GM12878 (cell line): Measurements from ENCODE around the gene NUP210L. TPM values are rescaled to one million over a fixed set of nuclear protein-coding genes. Genes with fewer than 3 reads are reported as not detected.

Experiments used
- ASH2L ChIP-seq: fragments of 300-600, 200-600 bp; sonication (generic); IDR thresholded peaks from 2 replicates; pipeline ENCODE4 v1.6.1; 2017; ENCODE audit warnings: low read depth, mild to moderate bottlenecking, borderline replicate concordance
- BMI1 ChIP-seq: fragments of 450-650 bp; IDR thresholded peaks from 2 replicates; pipeline ENCODE4 v1.6.1; 2016; ENCODE audit warnings: mild to moderate bottlenecking, moderate library complexity, borderline replicate concordance
- CBX3 ChIP-seq: fragments of 200-600 bp; sonication (generic); IDR thresholded peaks from 2 replicates; pipeline ENCODE4 v1.6.1; 2016; ENCODE audit warnings: low read depth, borderline replicate concordance
- CBX5 ChIP-seq: sonication (generic); IDR thresholded peaks from 2 replicates; pipeline ENCODE4 v1.6.1; 2016; ENCODE audit warnings: low read depth, moderate library complexity, mild to moderate bottlenecking, inconsistent platforms
- CREB1 ChIP-seq: IDR thresholded peaks from 2 replicates; pipeline ENCODE4 v1.6.1; 2012; ENCODE audit warnings: low read depth, mild to moderate bottlenecking, inconsistent platforms
- CREM ChIP-seq: IDR thresholded peaks from 2 replicates; pipeline ENCODE4 v1.6.1; 2014; ENCODE audit warnings: antibody characterized with exemption, low read depth
- EP300 ChIP-seq, 2 experiments: fragments of 150-350 bp in 1 of 2; IDR thresholded peaks; 2 replicates each; pipeline ENCODE4 v1.6.1; 2011 to 2012; ENCODE audit warnings: low read depth in 2 of 2, low read length in 2 of 2, borderline replicate concordance in 1 of 2, improper control_type of control experiment in 1 of 2, inconsistent platforms in 1 of 2; ENCODE audit not compliant: control insufficient read depth in 1 of 2
- ESRRA ChIP-seq: IDR thresholded peaks from 2 replicates; pipeline ENCODE4 v1.6.1; 2012; ENCODE audit warnings: mild to moderate bottlenecking, low read length, improper control_type of control experiment
- KLF5 ChIP-seq: fragments of 450-650 bp; IDR thresholded peaks from 2 replicates; pipeline ENCODE4 v1.6.1; 2014; ENCODE audit warnings: mild to moderate bottlenecking; ENCODE audit not compliant: partially characterized antibody
- MEF2A ChIP-seq: IDR thresholded peaks from 2 replicates; pipeline ENCODE4 v1.6.1; 2011; ENCODE audit warnings: low read depth, mild to moderate bottlenecking, low read length, moderate library complexity; ENCODE audit not compliant: insufficient read depth
- MXI1 ChIP-seq: fragments of 150-350 bp; IDR thresholded peaks from 2 replicates; pipeline ENCODE4 v1.6.1; 2011; ENCODE audit warnings: low read depth, mild to moderate bottlenecking, inconsistent platforms, low read length, improper control_type of control experiment
- MYC ChIP-seq: IDR thresholded peaks from 2 replicates; pipeline ENCODE4 v1.6.1; 2011; ENCODE audit warnings: mild to moderate bottlenecking, low read length, moderate library complexity, inconsistent platforms; ENCODE audit not compliant: insufficient read depth, insufficient replicate concordance, insufficient read length, severe bottlenecking
- NR2C1 ChIP-seq: fragments of 450-650 bp; IDR thresholded peaks from 2 replicates; pipeline ENCODE4 v1.6.1; 2017; ENCODE audit warnings: antibody characterized with exemption, mild to moderate bottlenecking, moderate library complexity
- PML ChIP-seq: IDR thresholded peaks from 2 replicates; pipeline ENCODE4 v1.6.1; 2012; ENCODE audit warnings: low read length, inconsistent platforms
- RCOR1 ChIP-seq: conservative IDR thresholded peaks from 2 replicates; pipeline ENCODE4 v1.6.1; 2012; ENCODE audit warnings: low read depth, low read length, improper control_type of control experiment
- RFX5 ChIP-seq: IDR thresholded peaks from 2 replicates; pipeline ENCODE4 v1.6.1; 2011; ENCODE audit warnings: low read depth, low read length, improper control_type of control experiment
- SIN3A ChIP-seq: IDR thresholded peaks from 2 replicates; pipeline ENCODE4 v1.6.1; 2012; ENCODE audit warnings: low read depth, low read length, improper control_type of control experiment
- SPI1 ChIP-seq: IDR thresholded peaks from 2 replicates; pipeline ENCODE4 v1.6.1; 2011; ENCODE audit warnings: low read depth, mild to moderate bottlenecking, low read length, moderate library complexity, borderline replicate concordance; ENCODE audit not compliant: insufficient read depth
- TBL1XR1 ChIP-seq: IDR thresholded peaks from 2 replicates; pipeline ENCODE4 v1.6.1; 2012; ENCODE audit warnings: low read depth, low read length, improper control_type of control experiment
- WRNIP1 ChIP-seq: IDR thresholded peaks from 2 replicates; pipeline ENCODE4 v1.6.1; 2011; ENCODE audit warnings: low read depth, low read length, improper control_type of control experiment, borderline replicate concordance
- ZNF384 ChIP-seq: IDR thresholded peaks from 2 replicates; pipeline ENCODE4 v1.6.1; 2012; ENCODE audit warnings: low read depth, mild to moderate bottlenecking, low read length, improper control_type of control experiment, borderline replicate concordance
- polyA plus RNA-seq, 11 experiments: library from polyadenylated mRNA; depleted of rRNA in 4 of 11; unstranded in 6 of 11; stranded (reverse) in 5 of 11; fragments of >200 nt; fragmentation: Nextera tagmentation in 4 of 11; fragmentation: Illumina TruSeq in 1 of 11; extraction: Ambion mirVana in 4 of 11; extraction: Trizol in 1 of 11; gene quantifications; 1 replicate in 1 of 11; 2 replicates in 10 of 11; pipeline versions ENCODE4 v1.2.1 to v1.2.3, GENCODE V29; 2011 to 2016; ENCODE audit warnings: inconsistent platforms in 2 of 11, missing spikeins in 2 of 11, low read depth in 1 of 11
- total RNA-seq, 4 experiments: library from RNA; depleted of rRNA in 3 of 4; stranded (reverse); fragments of >200 nt in 3 of 4; fragmentation: Illumina TruSeq in 1 of 4; extraction: Trizol in 1 of 4; gene quantifications; 2 replicates each; pipeline versions ENCODE4 v1.2.1 to v1.2.3, GENCODE V29; 2013 to 2021
- TF ChIP-seq, protein P1 (sequence below): IDR thresholded peaks from 2 replicates; pipeline ENCODE4 v1.6.1; 2011; ENCODE audit warnings: low read depth, low read length, improper control_type of control experiment, borderline replicate concordance
- TF ChIP-seq, protein P2 (sequence below): fragments of 450-650 bp; formaldehyde crosslinking; IDR thresholded peaks from 2 replicates; pipeline ENCODE4 v1.5.0; 2022; ENCODE audit warnings: mild to moderate bottlenecking, missing genetic modification characterization
- TF ChIP-seq, protein P3 (sequence below): IDR thresholded peaks from 2 replicates; pipeline ENCODE4 v1.6.1; 2012; ENCODE audit warnings: low read depth, low read length, improper control_type of control experiment

NUP210L gene
- total and polyA plus RNA-seq, 10 of the 15 experiments (the other 5 are each of a cell fraction or from before 2014, with no cell fraction given) = 0.04 to 0.08 (median 0.07) TPM; not detected in 7

DNA sequence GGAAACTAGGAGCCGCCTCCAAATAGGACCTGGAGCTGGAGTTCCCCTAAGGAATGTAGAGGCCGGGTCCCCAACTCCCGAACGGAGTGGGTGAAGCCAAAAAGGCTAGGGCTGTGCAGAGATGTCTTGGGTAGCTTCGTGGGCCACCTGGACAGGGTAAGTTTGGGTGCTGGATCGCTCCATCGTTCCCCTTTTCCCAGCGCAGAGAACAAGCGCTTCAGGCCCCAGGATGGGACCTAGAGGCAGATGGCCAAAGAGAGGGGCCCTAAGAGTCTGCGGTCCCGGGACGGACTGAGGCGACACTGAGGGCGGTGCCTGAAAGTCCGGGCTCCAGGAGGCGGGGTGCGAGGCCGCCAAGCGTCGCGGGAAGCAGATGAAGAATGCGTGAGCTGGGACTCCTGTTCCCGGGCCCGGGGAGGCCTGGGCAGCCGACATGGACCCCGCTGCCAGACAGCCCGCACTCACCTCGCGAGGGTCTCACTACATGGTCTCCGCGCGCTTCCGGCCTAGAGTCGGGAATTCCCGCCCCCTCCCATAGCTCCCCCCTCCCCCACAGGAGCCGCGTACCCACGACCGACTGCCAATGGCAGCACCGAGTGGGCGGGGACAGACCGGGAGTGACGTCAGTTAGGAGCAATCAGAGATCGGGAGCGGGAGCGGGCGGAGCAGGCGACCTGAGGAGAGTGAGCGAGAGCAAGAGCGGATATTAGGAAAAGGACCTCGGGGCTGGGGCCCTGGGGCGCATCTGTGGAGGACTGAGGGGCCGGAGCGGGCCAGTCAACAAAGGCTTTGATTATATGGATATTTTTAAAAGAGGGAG, 191.6 kb downstream of the NUP210L start, which contains the start of gene SLC39A1 (continued):
- TF ChIP-seq MXI1 (0 out of 2 replicates have a peak, but pooled peaks have one; percentile 16), NR2C1 (no peak), SPI1 (no peak), SIN3A (0 out of 2 replicates have a peak, but pooled peaks have one; percentile 23), CBX3 (no peak), EP300 (IDR thresholded peaks at IDR 0.05; ENCODE audit: borderline replicate concordance in 1 of 2, control insufficient read depth in 1 of 2, low read depth in 2 of 2, low read length in 2 of 2) (peak in 1 of 2 experiments; percentile 25; a peak in 1 of 4 replicates), MYC (no peak), CREB1 (no peak), CREM (peak; percentile 84), RCOR1 (no peak; the same call in 1 of the 2 replicates), RFX5 (no peak), PML (no peak), MEF2A (no peak), TBL1XR1 (no peak; the same call in 1 of the 2 replicates), ASH2L (no peak), KLF5 (no peak), ESRRA (no peak), ZNF384 (no peak), WRNIP1 (no peak), CBX5 (no peak), BMI1 (no peak)
- TF ChIP-seq, protein P1, sequence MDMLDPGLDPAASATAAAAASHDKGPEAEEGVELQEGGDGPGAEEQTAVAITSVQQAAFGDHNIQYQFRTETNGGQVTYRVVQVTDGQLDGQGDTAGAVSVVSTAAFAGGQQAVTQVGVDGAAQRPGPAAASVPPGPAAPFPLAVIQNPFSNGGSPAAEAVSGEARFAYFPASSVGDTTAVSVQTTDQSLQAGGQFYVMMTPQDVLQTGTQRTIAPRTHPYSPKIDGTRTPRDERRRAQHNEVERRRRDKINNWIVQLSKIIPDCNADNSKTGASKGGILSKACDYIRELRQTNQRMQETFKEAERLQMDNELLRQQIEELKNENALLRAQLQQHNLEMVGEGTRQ = no peak
- TF ChIP-seq, protein P2, sequence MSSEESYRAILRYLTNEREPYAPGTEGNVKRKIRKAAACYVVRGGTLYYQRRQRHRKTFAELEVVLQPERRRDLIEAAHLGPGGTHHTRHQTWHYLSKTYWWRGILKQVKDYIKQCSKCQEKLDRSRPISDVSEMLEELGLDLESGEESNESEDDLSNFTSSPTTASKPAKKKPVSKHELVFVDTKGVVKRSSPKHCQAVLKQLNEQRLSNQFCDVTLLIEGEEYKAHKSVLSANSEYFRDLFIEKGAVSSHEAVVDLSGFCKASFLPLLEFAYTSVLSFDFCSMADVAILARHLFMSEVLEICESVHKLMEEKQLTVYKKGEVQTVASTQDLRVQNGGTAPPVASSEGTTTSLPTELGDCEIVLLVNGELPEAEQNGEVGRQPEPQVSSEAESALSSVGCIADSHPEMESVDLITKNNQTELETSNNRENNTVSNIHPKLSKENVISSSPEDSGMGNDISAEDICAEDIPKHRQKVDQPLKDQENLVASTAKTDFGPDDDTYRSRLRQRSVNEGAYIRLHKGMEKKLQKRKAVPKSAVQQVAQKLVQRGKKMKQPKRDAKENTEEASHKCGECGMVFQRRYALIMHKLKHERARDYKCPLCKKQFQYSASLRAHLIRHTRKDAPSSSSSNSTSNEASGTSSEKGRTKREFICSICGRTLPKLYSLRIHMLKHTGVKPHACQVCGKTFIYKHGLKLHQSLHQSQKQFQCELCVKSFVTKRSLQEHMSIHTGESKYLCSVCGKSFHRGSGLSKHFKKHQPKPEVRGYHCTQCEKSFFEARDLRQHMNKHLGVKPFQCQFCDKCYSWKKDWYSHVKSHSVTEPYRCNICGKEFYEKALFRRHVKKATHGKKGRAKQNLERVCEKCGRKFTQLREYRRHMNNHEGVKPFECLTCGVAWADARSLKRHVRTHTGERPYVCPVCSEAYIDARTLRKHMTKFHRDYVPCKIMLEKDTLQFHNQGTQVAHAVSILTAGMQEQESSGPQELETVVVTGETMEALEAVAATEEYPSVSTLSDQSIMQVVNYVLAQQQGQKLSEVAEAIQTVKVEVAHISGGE = no peak
- TF ChIP-seq, protein P3, sequence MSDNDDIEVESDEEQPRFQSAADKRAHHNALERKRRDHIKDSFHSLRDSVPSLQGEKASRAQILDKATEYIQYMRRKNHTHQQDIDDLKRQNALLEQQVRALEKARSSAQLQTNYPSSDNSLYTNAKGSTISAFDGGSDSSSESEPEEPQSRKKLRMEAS = peak; percentile 30; the same call in 1 of the 2 replicates
